Heart left ventricle (tissue), 13 donors: ENCODE measurements around the gene RACK1.

Experiments
- CTCF ChIP-seq, 12 donors: fragments of 200-600 bp; sonication (generic) in 4 of 12; IDR thresholded peaks; one replicate each; pipeline versions ENCODE4 v1.5.0 to v1.8.0; 2018 to 2022; ENCODE audit warnings: antibody characterized with exemption in 12 of 12, mild to moderate bottlenecking in 5 of 12
- POLR2A ChIP-seq, 2 donors: fragments of 450-650 bp; IDR thresholded peaks; one replicate each; pipeline ENCODE4 v1.6.1; 2017; ENCODE audit warnings: antibody characterized with exemption in 2 of 2, mild to moderate bottlenecking in 2 of 2, moderate library complexity in 2 of 2
- donor health status: ischemic (EF 13 %, LVEDD 7.1; RV severe dilation, severe dysfunction).
- donor health status: DM: no; HTN: yes; CAD: no.
- donor health status: DM: no; HTN: no; CAD: no.
- donor health status: ischemic (EF 25% LVEDD 6.9; RV normal size, moderate dysfunction).
- donor health status: ischemic (EF 25% LVEDD 5.7; RV mildly dilated, moderate dysfunction).
- donor health status: ischemic (EF 35%, LVEDD 5.7; RV mildly dilated, moderate dysfunction).
- donor health status: nonischemic (EF 11% LVEDD 7.7; RV severe dilation, severe dysfunction).
- donor health status: DM: yes; HTN: yes; CAD: no.
- donor health status: PGD.
- donor health status: ischemic (EF 29% LVEDD 5.4; RV normal size, mild dysfunction).
- donor health status: nonischemic (EF 23%, LVEDD 6.1; RV moderate dilation, normal function).

- no peak for TF ChIP-seq CTCF (IDR thresholded peaks at IDR 0.05)
- TF ChIP-seq POLR2A (IDR thresholded peaks at IDR 0.05) = no peak
Observed at GRCh38 chr5:181239062-181239663, 4.5 kb downstream of the RACK1 start.
